Pancreas (tissue), 10 donors: ENCODE results near the gene TGM6. TPM values are rescaled to one million over a fixed set of nuclear protein-coding genes. Genes with fewer than 3 reads are reported as not detected.

Experiments used
- ATAC-seq, 4 donors: fragments of 200-7000 bp; cut with Tn5 transposase; one replicate each; pipeline versions ENCODE4 v1.8.0 to v1.9.1; 2020; ENCODE audit warnings: mild to moderate bottlenecking in 4 of 4, moderate library complexity in 4 of 4
- DNase-seq, 6 donors: peaks; one replicate each; pipeline ENCODE4 v3.0.0-alpha.2; 2020
- FAIRE-seq: peaks from 2 replicates; lab custom pipeline; 2012; peaks lifted over from hg19 to GRCh38; lab: Jason Lieb, UNC
- H3K27ac ChIP-seq, 4 donors: fragments of 200-600 bp; sonication (generic); 1 replicate in 3 of 4; 2 replicates in 1 of 4; pipeline versions ENCODE4 v1.5.0 to v1.8.0; 2020
- H3K27me3 ChIP-seq, 4 donors: fragments of 200-600 bp; one replicate each; pipeline ENCODE4 v1.8.0; 2021
- H3K36me3 ChIP-seq, 3 donors: fragments of 200-600 bp; sonication (generic) in 1 of 3; one replicate each; pipeline versions ENCODE4 v1.5.0 to v1.8.0; 2020 to 2021
- H3K4me1 ChIP-seq, 3 donors: fragments of 200-600 bp; one replicate each; pipeline ENCODE4 v1.8.0; 2021
- H3K4me3 ChIP-seq, 4 donors: fragments of 200-600 bp; sonication (generic) in 2 of 4; one replicate each; pipeline versions ENCODE4 v1.5.0 to v1.8.0; 2020 to 2021
- H3K9me3 ChIP-seq, 4 donors: fragments of 200-600 bp; one replicate each; pipeline ENCODE4 v1.8.0; 2021
- WGBS, 2 donors: extraction: QIAGEN DNeasy Blood & Tissue Kit; methylation state at CpG; one replicate each; pipeline ENCODE4 v1.1.7; 2013; 5-methylcytosine and 5-hydroxymethylcytosine counted together
- intact Hi-C, 3 donors: fragments of 100-400 bp; cut with DNase I; formaldehyde crosslinking; loops; one replicate each; pipeline versions ENCODE4 v1.11.1 to v1.14.2; 2022
- polyA plus RNA-seq, 2 donors: library from polyadenylated mRNA; stranded (reverse); fragments of 200-250 nt; gene quantifications; one replicate each; pipeline ENCODE4 v1.2.3, GENCODE V29; 2013
- total RNA-seq, 6 donors: library from RNA; stranded (reverse); fragmentation: NEBNext Ultra II Directional in 4 of 6; extraction: Animal tissue kit (Norgen Biotek cat#: 25700) in 4 of 6; gene quantifications; one replicate each; pipeline versions ENCODE4 v1.2.1 to v1.2.4, GENCODE V29; 2021 to 2023
- TF ChIP-seq, protein P1 (sequence below), 4 donors: fragments of 200-600 bp; sonication (generic) in 3 of 4; IDR thresholded peaks; one replicate each; pipeline versions ENCODE4 v1.5.0 to v1.8.0; 2021; ENCODE audit warnings: antibody characterized with exemption in 4 of 4
- donor health status: healthy with polysubstance abuse.
- donor health status: DM: no; HTN: no; CAD: no; lungs with moderate emphysema.
- donor health status: DM: no; HTN: no; CAD: no.
- donor health status: control.
- donor health status: control.
- donor health status: Bipolar disorder and iron deficiency.
- donor health status: DM: yes; HTN: yes; CAD: no.
- donor health status: DM: no; HTN: no; CAD: no.
- donor health status: DM: no; HTN: no; CAD: no.
- donor health status: DM: yes; HTN: yes; CAD: no.

TGM6 gene
- total and polyA plus RNA-seq, 8 donors = not detected

GRCh38 chr20:2459981-2460751, 79.5 kb downstream of the TGM6 start:
- Histone ChIP-seq H3K36me3 (peaks cover 17 to 53% (median 39%) of the 10 kb centered on the region in 3 donors), H3K27me3 (no peaks in the 10 kb centered on the region), H3K4me3 (no peak overlapping the region), H3K27ac (no peak overlapping the region), H3K4me1 (no peaks in the 10 kb centered on the region), H3K9me3 (no peaks in the 10 kb centered on the region)
- intact Hi-C loops = loop anchor here in 1 of 3 donors (10.0 kb wide), 1 partner anchor 255 kb away; no protein-coding TSS in a partner anchor
- TF ChIP-seq, protein P1, sequence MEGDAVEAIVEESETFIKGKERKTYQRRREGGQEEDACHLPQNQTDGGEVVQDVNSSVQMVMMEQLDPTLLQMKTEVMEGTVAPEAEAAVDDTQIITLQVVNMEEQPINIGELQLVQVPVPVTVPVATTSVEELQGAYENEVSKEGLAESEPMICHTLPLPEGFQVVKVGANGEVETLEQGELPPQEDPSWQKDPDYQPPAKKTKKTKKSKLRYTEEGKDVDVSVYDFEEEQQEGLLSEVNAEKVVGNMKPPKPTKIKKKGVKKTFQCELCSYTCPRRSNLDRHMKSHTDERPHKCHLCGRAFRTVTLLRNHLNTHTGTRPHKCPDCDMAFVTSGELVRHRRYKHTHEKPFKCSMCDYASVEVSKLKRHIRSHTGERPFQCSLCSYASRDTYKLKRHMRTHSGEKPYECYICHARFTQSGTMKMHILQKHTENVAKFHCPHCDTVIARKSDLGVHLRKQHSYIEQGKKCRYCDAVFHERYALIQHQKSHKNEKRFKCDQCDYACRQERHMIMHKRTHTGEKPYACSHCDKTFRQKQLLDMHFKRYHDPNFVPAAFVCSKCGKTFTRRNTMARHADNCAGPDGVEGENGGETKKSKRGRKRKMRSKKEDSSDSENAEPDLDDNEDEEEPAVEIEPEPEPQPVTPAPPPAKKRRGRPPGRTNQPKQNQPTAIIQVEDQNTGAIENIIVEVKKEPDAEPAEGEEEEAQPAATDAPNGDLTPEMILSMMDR (IDR thresholded peaks at IDR 0.05) = no peak
- DNase-seq = no peak
- 41 to 59% methylated on average over 1 of the region's 1 CpG for WGBS, 2 donors
- ATAC-seq = no peak
- FAIRE-seq = no peak

GRCh38 chr20:2460752-2461424, 80.2 kb downstream of the TGM6 start:
- ATAC-seq = no peak
- peaks cover 17 to 61% (median 45%) of the 10 kb centered on the region in 3 donors for H3K36me3 ChIP-seq
- H3K9me3 ChIP-seq = no peaks in the 10 kb centered on the region
- FAIRE-seq = no peak
- H3K27me3 ChIP-seq = no peaks in the 10 kb centered on the region
- H3K27ac ChIP-seq = no peak overlapping the region
- no peaks in the 10 kb centered on the region for H3K4me1 ChIP-seq
- no peak overlapping the region for H3K4me3 ChIP-seq
- WGBS, 2 donors = 80 to 86% methylated on average over 4 of the region's 4 CpGs
- TF ChIP-seq, protein P1 (IDR thresholded peaks at IDR 0.05) = no peak
- no peak for DNase-seq
- intact Hi-C loops = no loop called here

DNA sequence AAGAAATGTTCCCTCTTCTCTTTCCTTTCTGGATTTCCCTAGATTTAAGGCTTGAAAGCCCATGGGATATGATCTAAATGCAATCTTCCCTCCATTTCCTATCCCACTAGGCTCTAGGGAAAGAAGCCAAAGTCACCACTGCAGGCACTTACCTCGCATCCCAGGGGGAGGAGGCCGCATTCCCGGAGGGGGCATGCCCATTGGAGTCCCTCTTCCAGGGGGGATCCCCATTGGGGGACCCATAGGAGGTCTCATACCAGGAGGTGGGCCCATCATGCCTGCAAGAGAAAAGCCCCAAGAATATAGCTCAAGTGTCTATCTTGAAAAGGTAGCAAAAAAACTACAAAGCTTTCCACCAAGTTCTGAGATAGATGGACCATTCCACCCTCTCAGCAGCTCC, 81.8 kb downstream of the TGM6 start:
- Histone ChIP-seq H3K27me3 (no peaks in the 10 kb centered on the region), H3K9me3 (no peaks in the 10 kb centered on the region), H3K36me3 (peaks cover 17 to 74% (median 57%) of the 10 kb centered on the region in 3 donors), H3K27ac (no peak overlapping the region), H3K4me3 (no peak overlapping the region), H3K4me1 (no peaks in the 10 kb centered on the region)
- WGBS, 2 donors = 83 to 93% methylated on average over 3 of the region's 3 CpGs
- ATAC-seq (no peak), DNase-seq (peak in 1 of 6 donors; percentile 55), FAIRE-seq (no peak)
- TF ChIP-seq, protein P1 (IDR thresholded peaks at IDR 0.05) = no peak
- intact Hi-C loops = no loop called here

DNA sequence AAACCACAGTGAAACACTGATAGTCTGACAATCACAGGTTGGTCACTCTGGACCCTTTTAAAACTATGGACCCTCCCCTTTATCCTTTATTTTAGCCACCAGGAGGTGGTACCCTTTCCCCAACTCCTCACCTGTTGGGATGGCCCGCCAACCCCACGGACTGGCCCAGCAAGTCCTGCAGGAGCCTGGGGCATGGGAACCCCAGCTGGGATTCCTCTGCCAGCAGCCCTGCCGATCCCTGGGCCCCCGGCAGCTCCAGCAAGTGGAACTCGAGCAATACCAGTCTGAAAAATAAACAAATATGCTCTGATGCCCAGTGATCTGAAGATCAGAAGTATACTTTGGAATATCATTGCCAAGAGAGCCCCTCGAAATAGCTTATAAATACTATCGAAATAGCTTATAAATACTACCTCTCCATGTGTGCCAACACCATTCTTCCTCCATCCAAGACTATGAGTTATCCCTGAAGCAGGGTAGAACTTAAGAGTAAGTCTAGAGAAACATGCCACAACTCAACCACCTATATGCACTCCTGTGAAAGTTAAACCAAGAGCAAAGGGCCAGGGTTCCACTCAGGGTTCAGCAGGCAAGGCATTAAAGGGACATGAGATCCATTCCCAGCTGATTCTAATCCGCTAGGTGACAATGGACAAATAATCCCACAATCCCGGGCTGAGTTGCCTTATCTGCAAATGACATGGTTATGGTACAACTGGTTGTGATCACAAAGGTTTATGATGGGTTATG, 83.1 kb downstream of the TGM6 start:
- TF ChIP-seq, protein P1 (IDR thresholded peaks at IDR 0.05) = no peak
- Histone ChIP-seq H3K4me1 (peaks cover 0 to 9% (median 5%) of the 10 kb centered on the region in 3 donors), H3K36me3 (peaks cover 17 to 75% (median 57%) of the 10 kb centered on the region in 3 donors), H3K27me3 (no peaks in the 10 kb centered on the region), H3K9me3 (no peaks in the 10 kb centered on the region), H3K27ac (no peak overlapping the region), H3K4me3 (no peak overlapping the region)
- WGBS, 2 donors = 78 to 85% methylated on average over 9 of the region's 9 CpGs
- intact Hi-C loops = no loop called here
- FAIRE-seq = no peak
- ATAC-seq = no peak
- no peak for DNase-seq
